Measurements from ENCODE around the gene SMIM38. TPM values are rescaled to one million over a fixed set of nuclear protein-coding genes. Genes with fewer than 3 reads are reported as not detected.

Gene SMIM38
- total RNA-seq, 1 donor from 2014 or later: not detected

DNA sequence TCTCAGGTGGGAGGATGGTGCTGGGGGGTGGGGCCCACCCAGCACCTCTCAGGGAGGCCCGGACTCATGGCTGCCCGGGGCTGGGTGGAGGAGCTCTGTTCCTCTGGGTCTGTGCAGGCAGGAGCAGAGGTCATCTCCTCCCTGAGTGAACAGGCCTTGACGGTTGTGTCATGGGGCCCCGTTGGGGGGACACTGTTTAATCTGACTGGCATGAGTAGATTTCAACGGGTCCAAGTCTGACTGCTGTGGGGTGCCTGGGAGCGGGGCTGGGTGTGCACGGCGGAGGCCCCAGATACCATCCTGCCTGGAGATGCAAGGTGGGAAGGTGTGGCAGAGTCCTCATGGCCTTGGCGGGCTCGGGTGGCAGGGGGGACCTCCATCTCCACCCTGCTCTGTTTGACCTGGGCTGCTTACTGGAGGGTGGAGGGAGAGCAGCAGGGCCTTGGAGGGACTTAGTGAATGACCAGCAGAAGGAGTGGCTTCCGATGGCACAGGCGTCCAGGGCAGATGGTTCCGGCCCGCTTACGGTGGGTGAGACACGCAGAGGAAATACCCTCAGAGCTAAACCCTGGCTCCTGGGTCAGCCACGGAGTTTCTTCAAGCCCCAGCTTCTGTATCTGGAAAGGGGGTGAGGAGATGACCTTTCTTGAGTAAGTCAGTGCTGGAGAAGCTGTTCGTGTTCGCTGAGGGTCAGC, 48.7 kb downstream of the SMIM38 start:
- Histone ChIP-seq H2AFZ (ENCODE audit: low read depth, low read length) (no peak overlapping the region), H3K36me3 (ENCODE audit: insufficient read depth, low read length) (no peaks in the 10 kb centered on the region), H3K4me1 (ENCODE audit: insufficient read depth, low read length) (peaks cover 2% of the 10 kb centered on the region), H3K79me2 (ENCODE audit: insufficient read depth, low read length) (no peaks in the 10 kb centered on the region), H3K27ac (ENCODE audit: low read depth, low read length) (no peak overlapping the region), H3K27me3 (ENCODE audit: insufficient read depth, low read length) (peaks cover 11% of the 10 kb centered on the region), H3K4me2 (ENCODE audit: low read length) (no peak overlapping the region), H3K9ac (ENCODE audit: low read length) (no peak overlapping the region), H3K9me3 (ENCODE audit: insufficient read depth, low read depth, low read length) (peaks cover 5% of the 10 kb centered on the region), H3K4me3 (ENCODE audit: insufficient read depth, low read depth, low read length) (no peak overlapping the region), H4K20me1 (ENCODE audit: insufficient read depth, low read length) (no peaks in the 10 kb centered on the region)
- no peak overlapping the region for H3K4me3 Mint-ChIP-seq (ENCODE audit: unreplicated experiment)
- H3K4me1 Mint-ChIP-seq (ENCODE audit: low read depth, unreplicated experiment): no peaks in the 10 kb centered on the region
- peaks cover 11% of the 10 kb centered on the region for H3K9me3 Mint-ChIP-seq (ENCODE audit: unreplicated experiment)
- H3K27ac Mint-ChIP-seq (ENCODE audit: unreplicated experiment): no peak overlapping the region
- DNase-seq (ENCODE audit: low read depth) (no peak), FAIRE-seq (no peak)
- peaks cover 48% of the 10 kb centered on the region for H3K27me3 Mint-ChIP-seq (ENCODE audit: low read depth, unreplicated experiment)
- H3K36me3 Mint-ChIP-seq (ENCODE audit: low read depth, unreplicated experiment): no peaks in the 10 kb centered on the region
- TF ChIP-seq, protein P1, sequence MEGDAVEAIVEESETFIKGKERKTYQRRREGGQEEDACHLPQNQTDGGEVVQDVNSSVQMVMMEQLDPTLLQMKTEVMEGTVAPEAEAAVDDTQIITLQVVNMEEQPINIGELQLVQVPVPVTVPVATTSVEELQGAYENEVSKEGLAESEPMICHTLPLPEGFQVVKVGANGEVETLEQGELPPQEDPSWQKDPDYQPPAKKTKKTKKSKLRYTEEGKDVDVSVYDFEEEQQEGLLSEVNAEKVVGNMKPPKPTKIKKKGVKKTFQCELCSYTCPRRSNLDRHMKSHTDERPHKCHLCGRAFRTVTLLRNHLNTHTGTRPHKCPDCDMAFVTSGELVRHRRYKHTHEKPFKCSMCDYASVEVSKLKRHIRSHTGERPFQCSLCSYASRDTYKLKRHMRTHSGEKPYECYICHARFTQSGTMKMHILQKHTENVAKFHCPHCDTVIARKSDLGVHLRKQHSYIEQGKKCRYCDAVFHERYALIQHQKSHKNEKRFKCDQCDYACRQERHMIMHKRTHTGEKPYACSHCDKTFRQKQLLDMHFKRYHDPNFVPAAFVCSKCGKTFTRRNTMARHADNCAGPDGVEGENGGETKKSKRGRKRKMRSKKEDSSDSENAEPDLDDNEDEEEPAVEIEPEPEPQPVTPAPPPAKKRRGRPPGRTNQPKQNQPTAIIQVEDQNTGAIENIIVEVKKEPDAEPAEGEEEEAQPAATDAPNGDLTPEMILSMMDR (IDR thresholded peaks at IDR 0.05; ENCODE audit: insufficient read depth, low read depth, low read length): no peak
- no peak for TF ChIP-seq EZH2 (IDR thresholded peaks at IDR 0.05; ENCODE audit: insufficient read depth, low read length)

DNA sequence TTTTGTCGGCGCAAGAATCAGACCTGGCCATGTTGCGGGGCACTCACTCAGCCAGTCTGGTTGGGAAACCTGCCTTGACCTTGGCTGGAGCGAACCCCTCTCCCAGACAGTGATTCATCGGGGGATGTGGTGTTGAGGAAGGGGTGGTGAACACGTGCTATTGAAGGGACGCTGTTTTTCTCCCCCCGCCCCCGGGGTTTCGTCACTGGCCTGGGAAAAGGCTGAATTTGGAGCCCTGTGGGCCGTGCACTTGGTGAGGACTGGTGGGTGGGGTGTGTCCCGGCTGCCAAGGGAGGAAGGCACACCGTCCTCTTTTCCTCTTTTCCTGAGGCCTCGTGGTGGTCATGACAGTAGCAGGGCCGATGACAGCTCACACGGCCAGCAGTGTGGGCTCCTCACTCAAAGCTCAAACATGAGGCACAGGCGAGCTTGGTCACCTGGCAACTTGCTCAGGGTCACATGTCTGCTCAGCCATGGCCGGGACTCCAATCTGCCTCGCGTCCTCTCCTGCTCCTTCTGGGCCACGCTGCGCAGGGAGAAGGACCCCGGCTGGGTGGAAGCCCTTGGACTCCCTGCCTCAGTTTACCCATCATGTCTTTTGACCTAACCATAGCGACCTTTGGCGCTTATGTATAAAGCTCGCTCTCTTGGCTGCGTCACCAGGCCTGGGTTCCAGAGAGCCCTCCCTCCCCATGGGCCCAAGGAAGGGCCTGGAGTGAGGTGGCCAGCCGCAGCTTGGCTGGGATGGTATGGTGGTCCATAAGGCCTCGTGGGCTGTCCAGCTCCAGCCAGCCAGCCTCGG, 49.4 kb downstream of the SMIM38 start:
- Mint-ChIP-seq H3K27ac (ENCODE audit: unreplicated experiment) (no peak overlapping the region), H3K27me3 (ENCODE audit: low read depth, unreplicated experiment) (peaks cover 42% of the 10 kb centered on the region), H3K4me3 (ENCODE audit: unreplicated experiment) (no peak overlapping the region), H3K4me1 (ENCODE audit: low read depth, unreplicated experiment) (no peaks in the 10 kb centered on the region), H3K9me3 (ENCODE audit: unreplicated experiment) (peaks cover 11% of the 10 kb centered on the region), H3K36me3 (ENCODE audit: low read depth, unreplicated experiment) (no peaks in the 10 kb centered on the region)
- no peak overlapping the region for H3K9ac ChIP-seq (ENCODE audit: low read length)
- no peaks in the 10 kb centered on the region for H3K4me1 ChIP-seq (ENCODE audit: insufficient read depth, low read length)
- H3K36me3 ChIP-seq (ENCODE audit: insufficient read depth, low read length): no peaks in the 10 kb centered on the region
- H2AFZ ChIP-seq (ENCODE audit: low read depth, low read length): no peak overlapping the region
- peaks cover 5% of the 10 kb centered on the region for H3K27me3 ChIP-seq (ENCODE audit: insufficient read depth, low read length)
- DNase-seq (ENCODE audit: low read depth): no peak
- peaks cover 5% of the 10 kb centered on the region for H3K9me3 ChIP-seq (ENCODE audit: insufficient read depth, low read depth, low read length)
- H3K27ac ChIP-seq (ENCODE audit: low read depth, low read length): no peak overlapping the region
- FAIRE-seq: no peak
- no peaks in the 10 kb centered on the region for H4K20me1 ChIP-seq (ENCODE audit: insufficient read depth, low read length)
- no peak overlapping the region for H3K4me3 ChIP-seq (ENCODE audit: insufficient read depth, low read depth, low read length)
- no peaks in the 10 kb centered on the region for H3K79me2 ChIP-seq (ENCODE audit: insufficient read depth, low read length)
- no peak overlapping the region for H3K4me2 ChIP-seq (ENCODE audit: low read length)
- no peak for TF ChIP-seq EZH2 (IDR thresholded peaks at IDR 0.05; ENCODE audit: insufficient read depth, low read length)
- TF ChIP-seq, protein P1 (IDR thresholded peaks at IDR 0.05; ENCODE audit: insufficient read depth, low read depth, low read length): no peak

Other genes starting within 250 kb of the SMIM38 start
- gene MRGPRD, start 174.9 kb upstream of the SMIM38 start, total RNA-seq: not detected in 2 replicates
- 3.2 and 4.1 TPM in 2 replicates for gene MRGPRF, start 142.7 kb upstream of the SMIM38 start, total RNA-seq
- gene TPCN2, start 107.0 kb upstream of the SMIM38 start, total RNA-seq: 8.4 and 9.5 TPM in 2 replicates
- not detected in 2 replicates for gene MYEOV, start 138.2 kb downstream of the SMIM38 start, total RNA-seq